HG03135 (cell line): ENCODE measurements around the gene GSK3A.

Experiments used
- ATAC-seq: cut with Tn5 transposase; IDR thresholded peaks from one replicate; pipeline ENCODE4 v1.9.1; 2021; ENCODE audit warnings: mild to moderate bottlenecking, moderate library complexity; ENCODE audit not compliant: unreplicated experiment

The GSK3A gene

GRCh38 chr19:42229301-42229854 lies 13.0 kb downstream of the GSK3A start:
- ATAC-seq, result no peak

- no peak for ATAC-seq
Measured at GRCh38 chr19:42228641-42229040, 13.8 kb downstream of the GSK3A start.

- ATAC-seq, result no peak
Measured at GRCh38 chr19:42226886-42227285, 15.5 kb downstream of the GSK3A start.

- ATAC-seq, result no peak
Measured at GRCh38 chr19:42225718-42226292, 16.6 kb downstream of the GSK3A start.

GRCh38 chr19:42224940-42225717 lies 17.3 kb downstream of the GSK3A start:
- no peak for ATAC-seq

GRCh38 chr19:42220751-42221097 lies 21.7 kb downstream of the GSK3A start:
- no peak for ATAC-seq

- peak; percentile 60 for ATAC-seq
Measured at GRCh38 chr19:42219812-42220750, 22.3 kb downstream of the GSK3A start, which contains the start of gene ZNF526. Gene ZNF526 (plus strand): TSS chr19:42220312. CDS start chr19:42224404, 4,092 bp downstream.

- peak; percentile 69 for ATAC-seq
Measured at GRCh38 chr19:42217520-42218437, 24.6 kb downstream of the GSK3A start, which contains the start of gene DEDD2. Gene DEDD2 (minus strand): TSS chr19:42217677. CDS start chr19:42217007, 670 bp downstream.

- peak; percentile 7 for ATAC-seq
Measured at GRCh38 chr19:42216653-42217519, 25.5 kb downstream of the GSK3A start.

- no peak for ATAC-seq
Measured at GRCh38 chr19:42214810-42215485, 27.5 kb downstream of the GSK3A start.

- no peak for ATAC-seq
Measured at GRCh38 chr19:42212886-42213285, 29.5 kb downstream of the GSK3A start.

- ATAC-seq, result no peak
Measured at GRCh38 chr19:42208612-42209011, 33.8 kb downstream of the GSK3A start.

- no peak for ATAC-seq
Measured at GRCh38 chr19:42207767-42208271, 34.6 kb downstream of the GSK3A start.

GRCh38 chr19:42206871-42207755 lies 35.3 kb downstream of the GSK3A start:
- no peak for ATAC-seq

GRCh38 chr19:42204664-42205063 lies 37.7 kb downstream of the GSK3A start:
- ATAC-seq, result no peak

- ATAC-seq, result no peak
Measured at GRCh38 chr19:42203700-42204099, 38.7 kb downstream of the GSK3A start.

- ATAC-seq, result no peak
Measured at GRCh38 chr19:42202290-42202880, 40.0 kb downstream of the GSK3A start.
